Embryonic facial prominence (tissue), 1 donor: ENCODE measurements around the gene TXNDC15.

Experiments used
- DNase-seq: peaks from one replicate; pipeline ENCODE4 v3.0.0-alpha.2; 2016; ENCODE audit errors: extremely low spot score

Gene TXNDC15

DNA sequence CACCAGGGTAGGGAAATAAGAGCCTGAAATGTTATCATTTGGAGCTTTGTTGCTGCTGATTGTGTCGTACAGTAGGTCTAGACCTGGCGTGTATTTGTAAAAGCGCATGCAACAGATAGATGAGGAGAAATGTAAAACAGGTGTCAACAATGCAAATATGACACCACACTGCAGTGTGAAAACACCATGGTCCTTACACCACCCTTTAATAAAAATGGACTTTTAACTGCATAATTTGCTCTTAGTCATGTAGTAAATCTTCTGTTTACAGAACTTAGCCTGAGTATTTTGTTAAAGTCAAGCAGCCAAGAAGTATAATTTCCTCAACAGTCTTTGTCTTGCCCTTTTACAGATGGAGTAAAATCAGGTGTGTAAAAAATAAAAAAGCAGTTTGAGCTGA is 44.7 kb downstream of the TXNDC15 start:
- no peak for DNase-seq

DNA sequence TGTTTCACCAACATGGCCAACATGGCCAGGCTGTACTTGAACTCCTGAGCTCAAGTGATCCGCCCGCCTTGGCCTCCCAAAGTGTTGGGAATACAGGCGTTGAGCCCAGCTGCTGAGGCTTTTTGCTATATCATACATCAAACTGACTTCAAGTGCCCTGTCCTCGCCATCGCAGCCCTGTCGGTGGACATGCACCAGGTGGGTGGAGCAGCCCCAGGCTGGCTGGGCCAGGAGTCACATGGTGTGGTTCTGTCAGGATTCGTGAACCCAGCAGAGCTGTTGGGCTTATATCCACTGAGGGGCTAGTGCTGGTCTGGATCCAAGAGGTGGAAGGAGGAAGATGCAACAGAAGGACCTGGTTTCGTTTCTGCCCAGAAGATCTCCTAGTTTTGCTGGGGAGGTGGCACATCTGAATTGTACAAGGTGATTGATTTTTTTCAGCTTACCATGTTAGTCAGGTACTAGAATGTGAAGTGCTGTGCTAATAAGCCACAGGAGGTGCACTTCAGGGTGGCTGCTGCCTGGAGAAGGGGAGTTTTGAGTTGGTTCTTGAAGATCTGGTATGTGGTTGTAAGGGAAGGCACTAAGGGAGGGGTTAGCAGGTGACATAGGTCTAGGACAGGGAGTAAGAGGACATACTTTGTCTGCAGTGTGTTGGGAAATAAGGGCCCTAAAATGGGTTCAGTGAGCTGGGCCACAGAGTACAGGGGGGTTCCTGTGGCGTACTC is 46.8 kb downstream of the TXNDC15 start:
- DNase-seq, result no peak

DNA sequence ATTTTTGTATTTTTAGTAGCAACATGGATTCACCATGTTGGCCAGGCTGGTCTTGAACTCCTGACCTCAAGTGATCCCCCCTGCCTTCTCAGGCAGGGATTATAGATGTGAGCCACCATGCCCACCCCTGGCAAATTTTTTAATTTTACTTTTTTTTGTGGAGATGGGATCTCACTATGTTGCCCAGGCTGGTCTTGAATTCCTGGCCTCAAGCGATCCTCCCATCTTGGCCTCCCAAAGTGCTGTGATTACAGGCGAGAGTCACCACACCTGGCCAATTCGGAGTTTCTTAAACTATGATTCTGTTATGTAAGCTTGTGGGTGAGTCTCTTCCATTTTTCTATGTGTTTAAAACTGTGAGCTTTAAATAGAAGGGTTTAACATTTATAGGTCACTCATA is 58.3 kb downstream of the TXNDC15 start:
- DNase-seq, result no peak

DNA sequence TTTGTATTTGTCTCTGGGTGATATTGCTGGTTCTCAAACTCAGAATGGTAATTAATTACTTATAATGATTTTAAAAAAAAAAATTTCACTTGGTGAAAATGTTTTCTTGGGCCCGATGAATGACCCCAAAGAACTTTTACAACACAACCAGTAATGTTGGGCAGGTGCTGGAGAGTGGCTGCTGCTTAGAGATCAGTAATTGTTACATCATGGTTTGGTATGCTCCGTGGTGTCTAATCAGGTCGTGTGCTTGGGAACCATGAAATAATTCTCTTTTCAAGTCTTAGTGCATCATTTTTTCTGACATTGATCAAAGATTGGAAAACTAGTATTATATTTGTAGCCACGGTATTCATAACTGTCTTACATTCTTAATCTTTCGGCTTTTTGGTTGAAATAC is 60.0 kb downstream of the TXNDC15 start:
- no peak for DNase-seq

DNA sequence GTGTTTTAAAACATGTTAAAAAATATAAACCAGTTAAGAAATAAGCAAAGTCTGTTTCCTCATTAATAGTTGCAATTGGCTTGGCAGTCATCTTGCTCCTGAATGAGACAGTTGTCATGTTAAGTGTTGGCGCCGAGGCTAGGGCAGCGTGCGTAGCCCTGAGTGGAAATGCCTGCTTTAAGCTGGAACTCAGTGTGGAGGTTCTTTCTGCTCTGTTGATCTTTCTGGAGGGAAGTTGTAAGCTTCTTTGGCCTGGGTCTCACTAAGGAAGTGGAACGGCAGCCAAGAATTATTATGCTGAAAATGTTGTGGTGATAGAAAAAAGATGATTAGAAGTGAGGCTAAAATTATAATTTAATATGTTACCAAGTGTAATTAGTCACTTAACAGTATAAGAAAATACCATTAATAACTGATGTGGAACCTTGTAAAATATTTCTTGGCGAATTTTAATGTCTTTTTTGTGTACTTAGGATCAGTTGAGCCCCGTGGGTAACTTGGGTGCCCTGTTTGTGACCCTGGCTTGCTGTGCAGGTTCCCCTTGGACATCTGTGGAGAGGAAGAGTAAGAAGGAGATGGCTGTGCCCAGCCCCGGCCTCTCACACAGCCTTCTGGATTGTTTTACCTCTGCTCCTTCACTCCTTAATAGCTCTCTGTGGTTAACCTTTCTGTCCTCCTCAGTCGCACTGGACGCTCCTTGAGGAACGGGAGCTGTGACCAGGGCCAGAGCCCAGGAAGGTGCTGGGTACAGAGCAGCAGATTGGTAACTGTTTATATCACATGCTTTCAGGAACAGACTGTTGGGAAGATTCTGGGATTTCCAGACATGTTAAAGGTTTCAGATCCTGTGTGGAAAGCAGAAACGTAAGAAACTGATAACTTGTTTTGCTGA is 61.8 kb downstream of the TXNDC15 start:
- DNase-seq, result no peak

DNA sequence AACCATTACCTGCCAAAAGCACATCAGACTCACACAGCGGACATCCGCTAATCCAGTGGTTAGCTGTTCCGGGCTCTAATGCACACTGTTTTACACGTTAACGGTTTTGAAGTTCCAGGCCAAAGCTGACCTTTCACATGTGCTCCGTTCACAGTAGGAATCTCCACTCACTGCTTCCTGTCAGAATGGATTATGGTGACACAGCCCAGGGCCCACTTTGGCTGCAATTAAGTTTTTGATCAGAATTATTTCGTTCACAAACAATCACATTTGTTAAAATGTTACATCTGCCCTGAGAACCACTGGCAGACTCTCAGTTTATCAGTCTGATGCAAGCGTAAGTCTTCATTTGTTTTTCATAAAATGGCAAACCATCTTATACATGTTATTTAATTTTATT is 63.4 kb downstream of the TXNDC15 start:
- no peak for DNase-seq

DNA sequence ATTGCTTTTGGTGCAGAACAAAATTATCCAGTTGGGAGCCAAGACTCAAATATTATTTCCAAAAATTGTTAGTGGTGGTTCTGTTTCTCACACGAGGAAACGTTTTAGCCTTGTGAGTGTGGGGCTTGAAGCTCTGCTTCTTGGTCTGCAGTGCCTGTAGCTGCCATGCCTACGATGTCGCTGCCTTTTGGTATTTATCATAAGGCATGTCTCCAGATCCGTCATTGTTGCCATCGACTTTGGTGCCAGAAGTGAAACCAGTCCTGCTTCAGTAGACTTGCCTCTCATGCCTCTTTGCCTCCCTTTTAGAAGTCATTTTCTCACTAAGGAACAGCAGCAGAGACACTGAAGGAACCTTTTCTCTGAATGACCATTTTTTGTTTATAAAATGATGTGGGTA is 63.9 kb downstream of the TXNDC15 start:
- DNase-seq, result no peak

DNA sequence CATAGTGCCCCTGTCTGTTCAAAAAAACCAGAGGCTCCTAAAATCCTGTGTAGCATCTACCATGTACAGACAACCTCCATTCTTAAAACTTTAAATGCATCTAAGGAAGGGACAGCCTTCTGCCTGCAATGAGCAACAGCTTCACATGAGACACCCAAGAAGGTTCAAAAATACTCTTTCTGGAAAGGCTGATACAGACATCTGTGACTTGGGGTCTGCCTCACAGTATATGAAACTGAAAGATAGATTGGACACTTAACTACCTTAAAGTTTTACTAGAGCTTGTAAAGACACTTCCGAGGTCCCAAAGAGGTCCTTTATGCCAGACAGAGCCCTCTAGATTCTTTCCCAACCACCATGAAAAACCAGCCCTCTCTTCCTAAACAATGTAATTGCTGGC is 65.3 kb downstream of the TXNDC15 start:
- DNase-seq, result no peak

DNA sequence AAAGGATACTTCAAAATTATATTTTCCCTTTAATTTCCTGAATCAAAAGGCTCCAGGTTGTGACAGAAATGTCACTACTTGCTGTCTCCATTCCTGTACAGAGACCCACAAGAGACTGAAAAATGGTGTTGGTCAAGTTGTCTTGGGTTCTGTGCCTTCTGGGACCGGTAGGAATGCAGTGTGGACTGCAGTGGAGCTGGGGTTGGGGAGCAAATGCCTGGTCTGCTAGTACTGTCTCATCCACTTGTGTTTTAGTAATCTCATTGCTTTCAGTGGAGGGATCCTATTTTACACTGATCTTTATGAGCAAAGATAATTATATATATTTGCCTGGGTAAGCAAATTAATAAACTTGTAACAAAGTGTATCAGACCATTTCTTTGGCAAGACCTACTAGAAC is 69.4 kb downstream of the TXNDC15 start:
- no peak for DNase-seq

DNA sequence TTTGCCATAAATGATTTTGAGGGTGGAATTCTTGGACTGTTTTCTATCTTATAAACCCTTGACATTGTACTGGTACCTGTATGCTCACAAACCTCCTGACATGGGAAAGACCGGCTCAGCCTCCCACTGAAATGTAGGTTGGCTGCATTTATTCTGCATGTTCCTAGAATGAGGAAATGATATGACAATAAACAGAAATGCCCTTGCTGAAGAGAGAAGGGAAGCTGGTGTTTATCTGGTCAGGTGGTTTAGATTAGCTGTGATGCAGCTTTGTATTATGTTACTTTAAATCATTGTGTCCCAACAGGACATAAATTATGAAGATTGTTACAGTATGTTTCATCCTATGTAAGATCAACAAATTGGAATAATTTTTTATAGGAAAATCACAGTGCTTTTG is 70.5 kb downstream of the TXNDC15 start:
- DNase-seq, result no peak

DNA sequence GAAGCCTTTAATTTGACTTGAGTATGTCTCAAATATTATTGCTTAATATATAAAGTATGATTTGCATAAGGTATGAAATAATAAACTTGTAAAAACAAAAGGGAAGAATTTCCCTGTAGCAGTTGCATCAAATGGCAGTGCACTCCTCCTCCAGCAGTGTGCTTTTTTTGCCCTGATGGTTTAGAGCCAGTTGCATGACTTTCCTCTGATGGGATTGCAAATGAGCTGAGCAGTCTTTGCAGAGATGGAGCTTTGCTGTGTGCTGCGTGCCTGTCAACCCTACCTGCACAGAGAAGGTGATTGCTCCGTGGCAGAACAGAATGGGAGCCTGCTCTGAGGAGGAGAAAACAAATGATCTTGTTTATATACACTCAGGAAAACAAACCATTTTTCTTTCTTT is 70.9 kb downstream of the TXNDC15 start:
- DNase-seq, result no peak

DNA sequence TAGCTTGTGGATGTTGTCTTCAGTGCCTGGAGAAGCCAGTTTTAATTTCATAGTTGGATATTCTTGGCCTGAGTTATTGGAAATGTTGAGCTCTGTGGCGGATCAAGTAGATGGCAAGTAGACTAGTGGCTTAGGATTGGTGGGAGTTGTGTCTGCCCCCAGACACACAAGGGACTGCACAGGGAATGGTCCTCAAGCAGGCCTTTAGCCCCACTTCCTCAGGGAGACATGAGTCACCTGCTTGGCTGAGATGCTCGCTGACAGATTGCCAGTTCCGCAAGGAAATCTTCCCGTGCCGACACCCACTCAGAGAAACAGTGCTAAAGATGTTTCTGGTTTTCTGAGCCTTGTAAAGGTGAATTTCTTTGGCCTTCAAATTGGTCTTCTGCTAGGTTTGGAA is 74.7 kb downstream of the TXNDC15 start:
- DNase-seq, result no peak

DNA sequence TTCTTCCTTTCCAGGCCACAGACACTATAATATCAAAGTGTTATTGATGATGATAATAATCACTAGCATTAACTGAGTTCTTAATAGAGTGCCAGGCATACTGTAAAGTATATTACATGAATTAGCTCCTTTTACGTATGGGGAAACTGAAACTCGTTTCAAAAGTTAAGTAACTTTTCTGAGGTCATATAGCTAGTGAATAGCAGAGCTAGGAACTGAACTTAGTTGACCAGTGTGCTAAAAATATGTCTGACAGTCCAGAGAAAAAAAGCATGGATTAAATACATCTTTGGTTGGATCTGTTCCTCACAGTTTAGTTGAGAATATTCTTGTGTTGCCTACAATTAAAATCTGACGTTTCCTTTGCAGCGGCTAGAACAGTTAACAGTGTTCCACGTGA is 75.1 kb downstream of the TXNDC15 start:
- DNase-seq, result no peak
